DOHH2 (cell line): ENCODE results near the gene TSR1.

Source experiments
- H3F3A ChIP-seq: fragments of 200-600 bp; sonication (generic), shearing (Covaris generic); 2 replicates; pipeline ENCODE4 v1.6.0; 2016; ENCODE audit warnings: antibody characterized with exemption, mild to moderate bottlenecking; ENCODE audit not compliant: control insufficient read depth, insufficient read depth
- H3K27ac ChIP-seq: fragments of 200-600 bp; sonication (generic); 2 replicates; pipeline ENCODE4 v1.5.1; 2014; ENCODE audit warnings: low read depth, mild to moderate bottlenecking, low read length, moderate library complexity
- H3K27me3 ChIP-seq: fragments of 200-600 bp; sonication (generic); 2 replicates; pipeline ENCODE4 v1.6.1; 2014; ENCODE audit warnings: mild to moderate bottlenecking, low read length, mixed read lengths; ENCODE audit not compliant: control insufficient read depth
- H3K36me3 ChIP-seq: fragments of 200-600 bp; sonication (generic); 2 replicates; pipeline ENCODE4 v1.6.1; 2014; ENCODE audit warnings: mild to moderate bottlenecking, low read length, moderate library complexity, mixed read lengths; ENCODE audit not compliant: control insufficient read depth
- H3K4me1 ChIP-seq: fragments of 200-600 bp; sonication (generic); 2 replicates; pipeline ENCODE4 v1.6.1; 2014; ENCODE audit warnings: mild to moderate bottlenecking, low read length, mixed read lengths; ENCODE audit not compliant: control insufficient read depth
- H3K4me2 ChIP-seq: fragments of 200-600 bp; sonication (generic); 2 replicates; pipeline ENCODE4 v1.6.0; 2014; ENCODE audit warnings: mild to moderate bottlenecking, low read length, moderate library complexity
- H3K4me3 ChIP-seq: fragments of 200-600 bp; sonication (generic); 2 replicates; pipeline ENCODE4 v1.5.1; 2014; ENCODE audit warnings: mild to moderate bottlenecking, low read length, mixed read lengths
- H3K79me2 ChIP-seq: fragments of 200-600 bp; sonication (generic); 2 replicates; pipeline ENCODE4 v1.6.1; 2014; ENCODE audit warnings: mild to moderate bottlenecking, low read length, mixed read lengths; ENCODE audit not compliant: control insufficient read depth
- H3K9me2 ChIP-seq: fragments of 200-600 bp; sonication (generic); replicated peaks from 2 replicates; pipeline ENCODE4 v1.6.1; 2014; ENCODE audit warnings: mild to moderate bottlenecking, low read length, mixed read lengths; ENCODE audit not compliant: control insufficient read depth
- H3K9me3 ChIP-seq: fragments of 200-600 bp; sonication (generic); 2 replicates; pipeline ENCODE4 v1.6.1; 2014; ENCODE audit warnings: antibody characterized with exemption, low read length, mixed read lengths; ENCODE audit not compliant: control insufficient read depth, insufficient read depth
- H4K20me1 ChIP-seq: fragments of 200-600 bp; sonication (generic); 2 replicates; pipeline ENCODE4 v1.6.0; 2014; ENCODE audit warnings: low read depth, mild to moderate bottlenecking, antibody characterized with exemption, low read length, moderate library complexity; ENCODE audit not compliant: control insufficient read depth, insufficient read depth
- EZH2phosphoT487 ChIP-seq: fragments of 200-600 bp; sonication (generic); IDR thresholded peaks from 2 replicates; pipeline ENCODE4 v1.6.1; 2017; ENCODE audit warnings: borderline replicate concordance, mild to moderate bottlenecking, antibody characterized with exemption, low read length, moderate library complexity, mixed read lengths
- TF ChIP-seq, protein P1 (sequence below): fragments of 200-600 bp; sonication (generic); IDR thresholded peaks from one replicate; pipeline ENCODE4 v1.5.1; 2014; ENCODE audit warnings: antibody characterized with exemption, mild to moderate bottlenecking, low read depth, low read length; ENCODE audit not compliant: poor library complexity, severe bottlenecking

The TSR1 gene

DNA sequence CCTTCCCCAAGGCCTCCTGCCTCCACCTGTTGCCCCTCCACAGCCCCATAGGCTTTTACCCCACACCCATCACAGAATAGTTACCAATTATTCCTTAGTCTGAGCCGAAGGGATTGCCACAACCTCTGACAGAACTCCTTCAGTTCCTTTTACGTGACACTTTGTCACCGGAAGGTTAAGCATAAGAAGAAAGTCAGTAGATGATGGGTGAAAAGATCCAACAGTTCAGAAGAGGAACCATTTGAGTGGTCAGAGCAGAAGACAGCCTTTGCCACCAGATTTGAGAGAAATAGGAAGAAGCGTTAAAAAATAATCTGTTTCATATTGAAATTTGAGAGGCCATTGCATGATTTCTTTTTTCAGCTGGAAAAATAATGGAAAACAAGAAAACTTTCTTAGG, 31.3 kb downstream of the TSR1 start:
- TF ChIP-seq EZH2phosphoT487, result no peak
- TF ChIP-seq, protein P1, sequence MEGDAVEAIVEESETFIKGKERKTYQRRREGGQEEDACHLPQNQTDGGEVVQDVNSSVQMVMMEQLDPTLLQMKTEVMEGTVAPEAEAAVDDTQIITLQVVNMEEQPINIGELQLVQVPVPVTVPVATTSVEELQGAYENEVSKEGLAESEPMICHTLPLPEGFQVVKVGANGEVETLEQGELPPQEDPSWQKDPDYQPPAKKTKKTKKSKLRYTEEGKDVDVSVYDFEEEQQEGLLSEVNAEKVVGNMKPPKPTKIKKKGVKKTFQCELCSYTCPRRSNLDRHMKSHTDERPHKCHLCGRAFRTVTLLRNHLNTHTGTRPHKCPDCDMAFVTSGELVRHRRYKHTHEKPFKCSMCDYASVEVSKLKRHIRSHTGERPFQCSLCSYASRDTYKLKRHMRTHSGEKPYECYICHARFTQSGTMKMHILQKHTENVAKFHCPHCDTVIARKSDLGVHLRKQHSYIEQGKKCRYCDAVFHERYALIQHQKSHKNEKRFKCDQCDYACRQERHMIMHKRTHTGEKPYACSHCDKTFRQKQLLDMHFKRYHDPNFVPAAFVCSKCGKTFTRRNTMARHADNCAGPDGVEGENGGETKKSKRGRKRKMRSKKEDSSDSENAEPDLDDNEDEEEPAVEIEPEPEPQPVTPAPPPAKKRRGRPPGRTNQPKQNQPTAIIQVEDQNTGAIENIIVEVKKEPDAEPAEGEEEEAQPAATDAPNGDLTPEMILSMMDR, result no peak
- Histone ChIP-seq H3K27me3 (no peaks in the 10 kb centered on the region), H4K20me1 (peaks cover 5% of the 10 kb centered on the region; the same call in 1 of the 2 replicates), H3K27ac (no peak overlapping the region), H3K4me2 (peak overlapping the region; percentile 74), H3K9me2 (no peaks in the 10 kb centered on the region), H3K36me3 (peaks cover 25% of the 10 kb centered on the region), H3K4me1 (peaks cover 15% of the 10 kb centered on the region), H3K79me2 (peaks cover 57% of the 10 kb centered on the region), H3K4me3 (peak overlapping the region; percentile 95), H3F3A (peaks cover 7% of the 10 kb centered on the region; the same call in 1 of the 2 replicates), H3K9me3 (no peaks in the 10 kb centered on the region)

DNA sequence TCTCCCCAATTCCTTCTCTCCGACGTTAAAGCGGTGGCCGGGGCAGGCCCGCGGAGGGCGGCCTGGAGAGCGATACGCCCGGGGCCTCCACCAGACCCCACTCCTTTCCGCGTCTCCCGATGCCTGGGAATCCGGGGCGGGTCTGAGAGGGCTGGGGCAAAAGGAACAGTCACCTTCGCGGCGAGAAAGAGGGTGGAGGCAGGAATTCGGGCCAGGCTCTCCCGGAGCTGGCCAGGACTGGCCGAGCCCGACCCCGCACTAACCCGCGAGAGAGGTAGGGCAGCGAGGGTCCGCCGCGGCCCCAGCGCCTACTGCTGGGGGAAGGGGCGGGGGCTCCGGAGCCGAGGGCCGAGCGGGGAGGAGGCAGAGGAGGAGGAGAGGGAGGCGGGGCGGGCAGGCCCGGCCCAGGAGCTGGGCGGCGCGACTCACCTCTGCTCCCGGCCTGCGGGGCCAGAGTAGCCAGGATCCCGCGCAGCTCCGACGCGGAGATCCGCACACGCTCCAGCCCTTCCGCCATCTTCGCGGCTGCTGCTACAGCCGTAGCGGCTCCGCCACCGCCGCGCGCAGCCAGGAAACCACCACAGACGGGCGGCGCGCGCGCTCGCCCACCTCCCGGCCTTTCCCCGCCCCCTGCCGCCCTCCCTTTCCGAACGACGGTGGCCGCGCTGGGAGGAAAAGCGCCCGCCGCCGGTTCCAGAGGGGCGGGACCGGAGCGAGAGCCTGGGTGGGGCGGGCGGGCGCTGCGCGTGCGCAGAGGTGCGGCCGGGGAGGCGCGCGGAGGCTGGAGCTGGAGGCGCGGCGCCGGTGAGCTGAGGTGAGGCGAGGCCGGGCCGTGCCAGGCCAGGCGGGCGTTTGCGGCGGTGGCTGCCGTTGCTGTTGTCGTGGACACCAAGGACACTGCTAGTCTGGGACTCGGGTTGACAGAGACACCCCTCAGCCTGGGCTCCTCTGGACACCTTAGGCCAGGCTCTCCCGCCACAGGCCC, 32.8 kb downstream of the TSR1 start, which contains the start of the genes SMG6 and SRR:
SMG6 (minus strand) TSS at position 582 of the 985 bp plus-strand sequence; CDS start at position 517, 65 bp downstream.
SRR (plus strand) TSS at position 747 of the 985 bp plus-strand sequence. CDS start 11,611 bp downstream, outside the sequence.
- Histone ChIP-seq H3K36me3 (peaks cover 35% of the 10 kb centered on the region), H3K27ac (peak within 1 kb of the TSS; percentile 51), H3K4me3 (peak within 1 kb of the TSS; percentile 95), H3K9me2 (no peaks in the 10 kb centered on the region), H3K4me1 (peaks cover 15% of the 10 kb centered on the region), H3K27me3 (no peaks in the 10 kb centered on the region), H3K79me2 (peaks cover 69% of the 10 kb centered on the region), H3K9me3 (no peaks in the 10 kb centered on the region), H3K4me2 (peak within 1 kb of the TSS; percentile 74), H3F3A (peaks cover 7% of the 10 kb centered on the region; the same call in 1 of the 2 replicates), H4K20me1 (peaks cover 5% of the 10 kb centered on the region; the same call in 1 of the 2 replicates)
- TF ChIP-seq, protein P1, result no peak
- TF ChIP-seq EZH2phosphoT487, result no peak

DNA sequence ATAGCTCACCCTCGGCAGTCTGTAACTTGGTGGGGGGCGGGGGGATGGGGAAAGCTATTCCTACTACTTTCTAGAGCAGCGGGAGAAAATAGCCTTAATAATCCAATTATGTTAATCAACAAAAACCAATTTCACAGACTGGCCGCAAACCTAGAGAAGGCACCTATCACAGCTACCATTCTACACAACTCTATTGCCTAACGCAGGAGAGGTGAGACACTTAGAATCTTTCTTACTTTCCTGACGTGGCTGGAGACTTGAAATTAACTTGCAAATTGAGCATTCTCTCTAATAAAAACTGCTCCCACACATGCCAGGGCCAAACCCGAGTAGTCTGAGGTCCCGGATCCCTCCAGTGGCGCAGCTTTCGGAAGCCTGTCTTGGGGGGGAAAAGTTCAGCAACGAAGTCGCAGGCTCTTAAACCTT, 33.5 kb downstream of the TSR1 start:
- no peaks in the 10 kb centered on the region for H3K27me3 ChIP-seq
- peaks cover 71% of the 10 kb centered on the region for H3K79me2 ChIP-seq
- peak overlapping the region; percentile 51 for H3K27ac ChIP-seq

More for the DNA sequence above, 33.5 kb downstream of the TSR1 start:
- 0 out of 2 replicates have a peak, but pooled peaks cover 2% of the 10 kb centered on the region for H3F3A ChIP-seq
- H3K9me3 ChIP-seq, result no peaks in the 10 kb centered on the region
- H4K20me1 ChIP-seq, result peaks cover 5% of the 10 kb centered on the region; the same call in 1 of the 2 replicates
- no peaks in the 10 kb centered on the region for H3K9me2 ChIP-seq
- no peak for TF ChIP-seq EZH2phosphoT487
- TF ChIP-seq, protein P1, result no peak
- H3K36me3 ChIP-seq, result peaks cover 39% of the 10 kb centered on the region
- peak overlapping the region; percentile 95 for H3K4me3 ChIP-seq
- H3K4me1 ChIP-seq, result peaks cover 15% of the 10 kb centered on the region
- H3K4me2 ChIP-seq, result peak overlapping the region; percentile 74
